NCI-H1417 (cell line): Measurements from ENCODE around the gene ACER2.

ENCODE experiments used
- DNase-seq, 3 experiments: peaks; one replicate each; lab custom pipeline; 2025; lab: John Stamatoyannopoulos, UW

ACER2 gene

GRCh38 chr9:19486803-19487202, 78.0 kb downstream of the ACER2 start:
- no peak for DNase-seq

GRCh38 chr9:19488721-19489120, 79.9 kb downstream of the ACER2 start:
- DNase-seq = no peak

GRCh38 chr9:19490269-19490668, 81.5 kb downstream of the ACER2 start:
- no peak for DNase-seq

GRCh38 chr9:19490828-19491227, 82.0 kb downstream of the ACER2 start:
- no peak for DNase-seq

GRCh38 chr9:19492775-19493173, 84.0 kb downstream of the ACER2 start:
- DNase-seq = no peak

GRCh38 chr9:19493174-19493811, 84.5 kb downstream of the ACER2 start:
- DNase-seq = peak; percentile 52 to 82 (median 58)

- DNase-seq = peak in 1 of 3 experiments; percentile 32
Observed at GRCh38 chr9:19493876-19494275, 85.1 kb downstream of the ACER2 start.

- peak in 1 of 3 experiments; percentile 20 for DNase-seq
Observed at GRCh38 chr9:19495186-19496028, 86.6 kb downstream of the ACER2 start.

GRCh38 chr9:19496321-19497050, 87.7 kb downstream of the ACER2 start:
- no peak for DNase-seq

- DNase-seq = no peak
Observed at GRCh38 chr9:19497276-19497675, 88.5 kb downstream of the ACER2 start.

GRCh38 chr9:19498015-19498414, 89.2 kb downstream of the ACER2 start:
- DNase-seq = no peak
